ENCODE data around the gene RPA3.

The RPA3 gene

DNA sequence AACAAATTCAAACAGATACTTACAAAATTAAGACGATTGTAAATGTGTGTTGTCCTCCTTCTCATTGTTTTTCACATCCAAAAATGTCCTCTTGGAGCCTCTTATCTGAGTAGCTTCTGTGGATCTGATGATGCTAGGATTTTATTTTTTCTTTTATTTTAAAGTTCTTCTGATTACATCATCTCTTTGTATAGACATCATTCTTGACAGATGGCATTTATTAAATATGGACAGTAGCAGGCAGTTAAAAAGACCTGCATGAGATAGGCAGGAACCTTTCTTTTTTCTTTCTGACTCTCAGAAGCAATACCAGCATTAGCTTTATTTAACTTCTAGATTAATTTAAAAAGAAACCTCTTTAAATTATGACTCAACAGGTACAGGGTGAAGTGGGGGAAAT lies at the start of gene RPA3:
Gene RPA3 (minus strand): TSS at position 116 of the 400 bp plus-strand sequence. CDS start 78,189 bp downstream, outside the sequence.
- H3K36me3 Mint-ChIP-seq, result peaks cover 2% of the 10 kb centered on the region
- CTCF ChIA-PET, result interaction anchor here (1.2 to 2.2 kb wide), 4 partner anchors 11 to 46 kb away, joined by 3 to 8 read pairs (median 6); no protein-coding TSS in a partner anchor
- peaks cover 15% of the 10 kb centered on the region for H3K4me1 Mint-ChIP-seq
- H3K27ac Mint-ChIP-seq, result peak within 1 kb of the TSS; percentile 75
- H3K9me3 Mint-ChIP-seq, result no peaks in the 10 kb centered on the region
- DNase-seq, result no peak
- H3K4me3 Mint-ChIP-seq, result no peak within 1 kb of the TSS
- no peaks in the 10 kb centered on the region for H3K27me3 Mint-ChIP-seq

- Mint-ChIP-seq H3K9me3 (no peaks in the 10 kb centered on the region), H3K4me3 (no peak overlapping the region), H3K4me1 (peaks cover 33% of the 10 kb centered on the region), H3K36me3 (no peaks in the 10 kb centered on the region), H3K27me3 (no peaks in the 10 kb centered on the region), H3K27ac (no peak overlapping the region)
- no peak for DNase-seq
- CTCF ChIA-PET, result interaction anchor here (2.0 to 3.7 kb wide), 3 partner anchors 86 to 450 kb away, joined by 5 to 25 read pairs (median 8); no protein-coding TSS in a partner anchor
Observed at GRCh38 chr7:7766671-7767070, 48.3 kb upstream of the RPA3 start.

- no peak overlapping the region for H3K27ac Mint-ChIP-seq
- H3K9me3 Mint-ChIP-seq, result no peaks in the 10 kb centered on the region
- CTCF ChIA-PET, result interaction anchor here (0.7 to 3.7 kb wide), 12 partner anchors 45 to 449 kb away, joined by 3 to 25 read pairs (median 4); partner anchors contain the start of gene RPA3
- no peak for DNase-seq
- H3K4me3 Mint-ChIP-seq, result no peak overlapping the region
- peaks cover 38% of the 10 kb centered on the region for H3K4me1 Mint-ChIP-seq
- H3K27me3 Mint-ChIP-seq, result no peaks in the 10 kb centered on the region
- no peaks in the 10 kb centered on the region for H3K36me3 Mint-ChIP-seq
Observed at GRCh38 chr7:7765422-7765821, 47.0 kb upstream of the RPA3 start.

DNA sequence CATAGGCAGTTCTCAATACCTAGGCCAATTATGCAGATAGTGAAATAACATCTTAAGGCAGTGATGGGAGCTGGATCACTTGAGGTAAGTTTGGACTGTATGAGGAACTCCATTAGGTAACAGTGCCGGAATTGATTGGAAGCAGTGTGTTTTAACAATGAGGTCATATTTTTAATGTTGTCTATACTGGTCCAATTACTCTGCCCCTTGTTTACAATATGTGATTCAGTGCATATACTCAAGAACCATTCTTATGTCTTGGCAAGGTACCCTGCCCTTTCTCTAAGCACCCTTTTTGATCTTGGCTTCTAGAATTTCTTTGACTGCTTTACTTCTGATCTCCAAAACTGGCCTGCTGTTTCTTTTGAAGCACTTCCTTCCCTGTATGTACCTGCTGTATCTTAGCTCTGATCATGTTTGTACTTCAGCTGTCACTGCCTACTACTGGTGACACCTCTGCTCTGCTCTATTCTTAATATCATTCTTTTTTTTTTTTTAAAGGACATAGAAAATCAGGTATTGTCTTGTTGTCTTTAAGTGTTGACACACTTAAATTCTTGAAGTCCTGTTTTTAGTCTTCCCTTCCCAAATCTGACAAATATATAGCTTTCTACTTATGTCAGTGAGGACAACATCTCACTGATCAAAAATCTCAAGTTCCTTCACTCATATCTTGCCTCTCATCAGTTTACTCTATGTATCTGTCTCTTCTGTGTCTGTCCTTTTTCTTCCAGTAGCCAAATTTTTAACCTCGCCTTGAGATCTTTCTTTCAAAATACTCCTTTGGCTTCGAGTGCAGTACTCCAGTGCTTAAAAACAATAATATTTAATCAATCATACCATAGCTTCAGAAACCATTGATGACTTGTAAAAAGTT lies 46.4 kb upstream of the RPA3 start:
- CTCF ChIA-PET, result interaction anchor here (0.7 to 3.7 kb wide), 13 partner anchors 45 to 453 kb away, joined by 3 to 25 read pairs (median 4); partner anchors contain the start of gene RPA3
- Mint-ChIP-seq H3K36me3 (no peaks in the 10 kb centered on the region), H3K27me3 (no peaks in the 10 kb centered on the region), H3K9me3 (no peaks in the 10 kb centered on the region), H3K4me1 (peaks cover 39% of the 10 kb centered on the region), H3K4me3 (no peak overlapping the region), H3K27ac (peak overlapping the region; percentile 19)
- DNase-seq, result no peak

- peak overlapping the region; percentile 97 for H3K27ac Mint-ChIP-seq
- H3K4me1 Mint-ChIP-seq, result peaks cover 39% of the 10 kb centered on the region
- DNase-seq, result peak; percentile 29
- no peaks in the 10 kb centered on the region for H3K9me3 Mint-ChIP-seq
- no peaks in the 10 kb centered on the region for H3K27me3 Mint-ChIP-seq
- H3K4me3 Mint-ChIP-seq, result peak overlapping the region; percentile 85
- no peaks in the 10 kb centered on the region for H3K36me3 Mint-ChIP-seq
- CTCF ChIA-PET, result interaction anchor here (1.8 to 5.1 kb wide), 3 partner anchors 81 to 436 kb away, joined by 6 to 62 read pairs (median 10); no protein-coding TSS in a partner anchor
Observed at GRCh38 chr7:7761974-7762779, 43.8 kb upstream of the RPA3 start.

DNA sequence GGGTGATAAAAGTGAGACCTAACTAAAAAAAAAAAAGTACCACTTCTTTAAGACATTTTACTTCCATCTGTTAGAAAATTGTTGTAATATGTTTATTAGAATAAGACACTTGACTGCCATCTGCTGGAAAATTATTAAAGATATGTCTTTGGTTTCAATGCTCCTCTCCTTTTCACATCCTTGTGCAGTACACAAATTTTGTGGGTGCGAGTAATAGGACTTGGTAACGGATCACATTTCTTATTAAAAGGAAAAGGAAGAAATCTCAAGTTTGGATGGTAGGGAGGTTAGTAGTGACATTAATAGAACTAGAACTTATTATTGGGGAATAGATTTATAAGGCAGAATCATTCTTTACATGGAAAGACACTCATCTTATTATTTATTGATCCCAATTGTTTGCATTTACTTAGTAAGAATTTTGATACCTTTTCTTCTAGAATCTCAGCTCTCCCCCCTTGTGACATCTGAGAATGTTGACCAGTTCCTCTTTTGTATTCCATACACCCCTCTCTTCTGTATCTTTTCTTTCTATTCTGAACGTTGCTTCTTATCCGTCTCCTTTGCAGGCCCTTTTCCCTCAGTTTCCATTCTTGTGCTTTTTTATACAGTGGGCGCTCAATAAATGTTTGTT lies 43.0 kb upstream of the RPA3 start:
- H3K27ac Mint-ChIP-seq, result peak overlapping the region; percentile 97
- peaks cover 39% of the 10 kb centered on the region for H3K4me1 Mint-ChIP-seq
- no peaks in the 10 kb centered on the region for H3K27me3 Mint-ChIP-seq
- CTCF ChIA-PET, result interaction anchor here (0.6 to 5.1 kb wide), 12 partner anchors 11 to 437 kb away, joined by 3 to 62 read pairs (median 5); partner anchors contain the start of gene RPA3
- no peaks in the 10 kb centered on the region for H3K9me3 Mint-ChIP-seq
- H3K36me3 Mint-ChIP-seq, result no peaks in the 10 kb centered on the region
- peak overlapping the region; percentile 85 for H3K4me3 Mint-ChIP-seq
- DNase-seq, result no peak

GRCh38 chr7:7757576-7757975 lies 39.2 kb upstream of the RPA3 start:
- no peak for DNase-seq
- Mint-ChIP-seq H3K9me3 (no peaks in the 10 kb centered on the region), H3K4me3 (no peak overlapping the region), H3K27me3 (no peaks in the 10 kb centered on the region), H3K4me1 (peaks cover 17% of the 10 kb centered on the region), H3K27ac (no peak overlapping the region), H3K36me3 (peaks cover 4% of the 10 kb centered on the region)
- CTCF ChIA-PET, result interaction anchor here (5.1 kb wide), 1 partner anchor 76 kb away, joined by 62 read pairs; no protein-coding TSS in a partner anchor

GRCh38 chr7:7756577-7756976 lies 38.2 kb upstream of the RPA3 start:
- H3K9me3 Mint-ChIP-seq, result no peaks in the 10 kb centered on the region
- H3K4me1 Mint-ChIP-seq, result peaks cover 7% of the 10 kb centered on the region
- peaks cover 4% of the 10 kb centered on the region for H3K36me3 Mint-ChIP-seq
- CTCF ChIA-PET, result interaction anchor here (0.5 kb wide), 1 partner anchor 178 kb away, joined by 3 read pairs; no protein-coding TSS in a partner anchor
- no peak for DNase-seq
- no peaks in the 10 kb centered on the region for H3K27me3 Mint-ChIP-seq
- H3K27ac Mint-ChIP-seq, result no peak overlapping the region
- H3K4me3 Mint-ChIP-seq, result no peak overlapping the region

GRCh38 chr7:7751243-7752092 lies 33.1 kb upstream of the RPA3 start:
- H3K4me3 Mint-ChIP-seq, result no peak overlapping the region
- CTCF ChIA-PET, result interaction anchor here (1.2 to 2.1 kb wide), 2 partner anchors 9 to 70 kb away, joined by 4 to 9 read pairs; no protein-coding TSS in a partner anchor
- H3K27ac Mint-ChIP-seq, result no peak overlapping the region
- DNase-seq, result no peak
- H3K36me3 Mint-ChIP-seq, result peaks cover 4% of the 10 kb centered on the region
- peaks cover 5% of the 10 kb centered on the region for H3K4me1 Mint-ChIP-seq
- H3K9me3 Mint-ChIP-seq, result no peaks in the 10 kb centered on the region
- no peaks in the 10 kb centered on the region for H3K27me3 Mint-ChIP-seq

- DNase-seq, result no peak
- peaks cover 5% of the 10 kb centered on the region for H3K4me1 Mint-ChIP-seq
- H3K9me3 Mint-ChIP-seq, result no peaks in the 10 kb centered on the region
- H3K36me3 Mint-ChIP-seq, result peaks cover 4% of the 10 kb centered on the region
- no peaks in the 10 kb centered on the region for H3K27me3 Mint-ChIP-seq
- H3K4me3 Mint-ChIP-seq, result no peak overlapping the region
- CTCF ChIA-PET, result interaction anchor here (1.2 to 2.1 kb wide), 2 partner anchors 10 to 69 kb away, joined by 4 to 9 read pairs; no protein-coding TSS in a partner anchor
- H3K27ac Mint-ChIP-seq, result no peak overlapping the region
Observed at GRCh38 chr7:7750571-7751242, 32.3 kb upstream of the RPA3 start.

DNA sequence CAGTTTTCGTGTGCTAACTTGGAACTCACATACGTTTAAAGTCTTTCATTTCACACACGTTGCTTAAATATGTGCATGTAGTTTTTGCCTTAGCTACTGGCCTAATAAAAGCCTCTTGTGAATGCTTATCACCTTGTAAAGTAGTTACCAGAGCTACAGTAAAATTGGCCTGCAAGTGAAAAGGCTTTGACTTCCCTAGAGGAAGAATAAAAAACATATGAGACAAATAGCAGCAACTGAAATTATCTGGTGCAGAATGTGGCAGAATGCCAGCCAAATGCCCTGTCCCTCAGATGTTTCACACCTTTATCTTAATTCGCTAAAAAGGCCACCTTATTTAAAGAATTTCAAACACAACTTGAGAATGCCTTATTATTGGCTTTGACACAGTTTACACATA lies 28.1 kb upstream of the RPA3 start:
- Mint-ChIP-seq H3K9me3 (no peaks in the 10 kb centered on the region), H3K27me3 (no peaks in the 10 kb centered on the region), H3K4me3 (no peak overlapping the region), H3K4me1 (peaks cover 5% of the 10 kb centered on the region), H3K27ac (no peak overlapping the region), H3K36me3 (no peaks in the 10 kb centered on the region)
- DNase-seq, result no peak
- CTCF ChIA-PET, result no interaction called here

- Mint-ChIP-seq H3K27me3 (no peaks in the 10 kb centered on the region), H3K9me3 (no peaks in the 10 kb centered on the region), H3K27ac (no peak overlapping the region), H3K36me3 (no peaks in the 10 kb centered on the region), H3K4me3 (no peak overlapping the region), H3K4me1 (peaks cover 1% of the 10 kb centered on the region)
- CTCF ChIA-PET, result interaction anchor here (1.6 kb wide), 1 partner anchor 15 kb away, joined by 3 read pairs; no protein-coding TSS in a partner anchor
- DNase-seq, result no peak
Observed at GRCh38 chr7:7745966-7746365, 27.6 kb upstream of the RPA3 start.

Data from activated naive CD4-positive, alpha-beta T cell treated with anti-CD3 and anti-CD28 coated beads, Interleukin-2, amount 10 ng/mL, durations not matched to agents 7 days and 5 days (primary cell).